ENCODE results near the gene TPD52L1.

Gene TPD52L1

DNA sequence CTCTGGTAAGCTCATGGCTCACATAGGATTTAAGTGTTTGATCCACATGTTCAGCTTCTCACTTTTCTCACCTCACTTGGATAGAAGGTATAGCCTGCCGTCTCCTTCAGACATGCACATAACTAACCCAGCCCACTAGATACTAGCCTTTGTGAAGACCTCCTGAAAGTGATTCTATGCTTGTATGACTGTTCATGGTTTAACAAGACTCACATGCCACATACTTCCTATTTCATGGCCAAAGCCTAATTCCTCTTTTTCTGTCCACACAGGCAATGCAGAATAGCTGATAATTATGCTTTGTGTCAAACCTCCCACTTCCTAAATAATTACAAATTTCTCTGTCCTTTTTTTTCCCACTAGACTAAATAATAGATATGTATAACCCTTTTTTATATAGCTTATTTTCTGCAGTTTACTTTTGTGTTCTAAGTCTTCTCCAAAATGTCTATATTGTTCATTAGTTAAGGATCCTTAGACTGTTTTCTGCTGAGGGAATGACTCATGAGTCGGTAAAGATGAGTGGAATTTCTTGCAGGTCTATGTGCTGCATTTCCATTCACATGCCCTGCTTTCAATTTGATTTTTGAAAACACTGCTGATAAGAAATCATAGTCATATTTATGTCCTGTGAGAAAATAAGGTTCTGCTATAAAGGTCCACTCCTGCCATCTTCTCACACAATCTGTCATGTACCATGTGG is 105.2 kb downstream of the TPD52L1 start:
- no peak for DNase-seq (ENCODE audit: low spot score)
- CTCF ChIA-PET = no interaction called here
- POLR2A ChIA-PET (ENCODE audit: low non-redundant PET) = no interaction called here

DNA sequence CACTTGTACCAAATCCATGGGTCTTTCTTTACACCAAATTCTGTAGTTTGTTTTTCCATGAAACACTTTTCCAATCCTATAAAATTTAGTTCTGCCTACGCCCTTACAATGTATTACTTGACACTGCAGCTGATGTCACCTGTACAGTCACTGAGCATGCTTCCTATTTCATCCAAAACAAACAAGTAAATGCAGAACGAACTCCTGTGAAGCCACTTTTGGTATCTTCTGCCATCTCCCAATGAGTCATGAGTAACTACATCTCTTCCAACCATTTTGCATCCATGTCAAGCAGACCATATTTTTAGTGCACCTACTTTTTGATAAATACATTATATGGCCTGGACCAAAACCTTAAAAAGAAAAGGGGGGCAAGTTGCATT is 105.8 kb downstream of the TPD52L1 start:
- CTCF ChIA-PET = no interaction called here
- DNase-seq (ENCODE audit: low spot score) = no peak
- no peak overlapping the region for H3K27ac ChIP-seq
- POLR2A ChIA-PET (ENCODE audit: low non-redundant PET) = no interaction called here
- TF ChIP-seq CTCF (conservative IDR thresholded peaks at IDR 0.05; ENCODE audit: low read depth) = no peak

More for the DNA sequence above, 105.2 kb downstream of the TPD52L1 start:
- TF ChIP-seq CTCF (conservative IDR thresholded peaks at IDR 0.05; ENCODE audit: low read depth) = no peak
- no peak overlapping the region for H3K27ac ChIP-seq

DNA sequence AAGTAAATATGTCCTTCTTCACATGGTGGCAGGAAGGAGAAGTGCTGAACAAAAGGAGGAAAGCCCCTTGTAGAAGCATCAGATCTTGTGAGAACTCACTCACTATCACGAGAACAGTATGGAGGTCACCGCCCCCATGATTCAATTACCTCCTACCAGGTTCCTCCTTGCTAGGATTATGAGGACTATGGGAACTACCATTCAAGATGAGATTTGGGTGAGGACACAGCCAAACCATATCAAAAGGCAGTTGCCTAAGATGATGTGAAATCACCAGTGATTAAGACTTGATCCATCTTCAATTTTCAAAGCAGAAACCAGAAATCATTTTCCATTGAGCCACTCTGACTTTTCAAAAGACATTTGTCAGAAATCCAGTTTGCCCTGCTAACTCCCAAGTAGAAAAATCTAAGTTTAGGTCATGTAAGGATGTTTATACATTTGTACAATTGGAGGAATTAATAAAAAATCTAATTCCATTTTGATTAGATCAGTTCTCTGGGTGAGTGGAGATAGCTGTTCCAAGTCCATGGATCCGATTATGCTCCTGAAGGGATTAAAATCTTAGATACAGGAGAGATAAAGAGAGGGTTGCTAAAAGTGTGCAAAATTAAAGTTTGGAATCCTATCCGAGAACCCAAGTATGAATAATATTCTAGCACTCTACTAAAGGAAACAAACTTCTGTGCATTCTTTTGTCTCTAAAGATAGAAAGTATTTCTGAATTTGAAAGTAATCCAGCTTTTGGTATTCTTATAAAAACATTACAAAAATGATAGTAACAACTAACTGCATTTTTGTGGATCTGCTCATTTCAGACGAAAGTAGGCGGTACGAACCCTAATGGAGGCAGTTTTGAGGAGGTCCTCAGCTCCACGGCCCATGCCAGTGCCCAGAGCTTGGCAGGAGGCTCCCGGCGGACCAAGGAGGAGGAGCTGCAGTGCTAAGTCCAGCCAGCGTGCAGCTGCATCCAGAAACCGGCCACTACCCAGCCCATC is 108.7 kb downstream of the TPD52L1 start:
- ChIA-PET CTCF (interaction anchor here (1.0 kb wide), 1 partner anchor 106 kb away, joined by 3 read pairs; no protein-coding TSS in a partner anchor), POLR2A (ENCODE audit: low non-redundant PET) (no interaction called here)
- no peak for TF ChIP-seq CTCF (conservative IDR thresholded peaks at IDR 0.05; ENCODE audit: low read depth)
- no peak for DNase-seq (ENCODE audit: low spot score)
- no peak overlapping the region for H3K27ac ChIP-seq

GRCh38 chr6:125264476-125264875 is 110.9 kb downstream of the TPD52L1 start:
- TF ChIP-seq CTCF (conservative IDR thresholded peaks at IDR 0.05; ENCODE audit: low read depth) = no peak
- DNase-seq (ENCODE audit: low spot score) = no peak
- CTCF ChIA-PET = interaction anchor here (0.5 to 0.8 kb wide), 2 partner anchors 111 to 725 kb away, joined by 3 to 5 read pairs; partner anchors contain the start of gene TPD52L1

DNA sequence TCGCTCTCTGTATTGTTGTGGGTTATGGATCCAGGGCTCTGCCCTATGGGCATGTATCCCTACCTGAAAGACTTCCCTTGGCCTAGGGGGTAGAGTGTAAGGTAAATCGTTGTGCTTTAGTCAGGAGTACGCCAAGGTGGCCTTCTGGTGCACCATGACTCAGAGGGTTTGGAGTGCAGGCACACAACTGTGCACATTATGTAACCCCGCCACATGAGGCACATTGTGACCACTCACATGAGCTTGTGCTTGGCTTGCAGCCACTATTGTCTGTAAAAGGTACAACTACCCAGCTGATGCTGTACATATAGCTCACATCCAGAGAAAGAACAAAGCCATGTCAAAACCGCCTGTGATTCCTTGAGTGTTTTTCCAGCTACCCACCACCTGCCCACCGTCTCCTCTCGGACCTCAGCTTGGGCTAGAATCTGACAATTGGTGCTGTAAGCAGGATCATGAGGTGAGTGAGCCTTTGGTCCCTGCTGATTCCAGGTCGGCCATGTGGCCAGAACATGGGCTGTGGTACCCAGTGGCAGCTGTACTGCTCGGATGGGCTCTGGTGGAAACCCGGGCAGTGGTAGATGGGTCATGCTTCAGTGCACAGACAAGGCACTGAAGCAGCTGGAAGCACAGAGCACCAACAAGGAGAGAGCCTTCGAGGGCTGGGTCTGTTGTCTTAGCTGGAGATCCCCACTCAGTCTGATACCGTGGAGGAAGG is 114.4 kb downstream of the TPD52L1 start:
- POLR2A ChIA-PET (ENCODE audit: low non-redundant PET) = no interaction called here
- no peak overlapping the region for H3K27ac ChIP-seq
- CTCF ChIA-PET = interaction anchor here (0.9 kb wide), 1 partner anchor 23 kb away, joined by 3 read pairs; no protein-coding TSS in a partner anchor
- DNase-seq (ENCODE audit: low spot score) = no peak
- TF ChIP-seq CTCF (conservative IDR thresholded peaks at IDR 0.05; ENCODE audit: low read depth) = no peak

More at GRCh38 chr6:125264476-125264875, 110.9 kb downstream of the TPD52L1 start:
- no peak overlapping the region for H3K27ac ChIP-seq
- POLR2A ChIA-PET (ENCODE audit: low non-redundant PET) = no interaction called here

DNA sequence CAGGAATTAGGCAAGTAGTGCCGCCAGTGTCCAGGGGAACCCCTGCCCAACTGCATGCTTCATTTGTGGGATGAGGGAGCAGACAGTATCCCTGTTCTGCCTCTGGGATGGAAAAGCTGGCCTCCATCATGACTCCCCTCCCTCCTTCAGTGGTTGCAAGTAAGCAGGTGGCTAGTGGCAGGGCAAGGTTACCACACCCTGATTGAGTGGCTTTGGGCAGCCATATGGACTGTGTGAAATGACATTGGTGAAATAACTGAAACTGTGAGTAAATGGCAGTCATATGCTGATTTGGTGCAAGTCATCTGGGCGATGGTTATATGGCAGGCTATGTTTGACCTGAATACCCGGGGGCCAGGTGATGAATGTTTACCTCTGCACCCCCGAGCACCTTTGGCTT is 115.2 kb downstream of the TPD52L1 start:
- ChIA-PET POLR2A (ENCODE audit: low non-redundant PET) (no interaction called here), CTCF (interaction anchor here (0.9 kb wide), 1 partner anchor 24 kb away, joined by 3 read pairs; no protein-coding TSS in a partner anchor)

More for the DNA sequence above, 115.2 kb downstream of the TPD52L1 start:
- TF ChIP-seq CTCF (conservative IDR thresholded peaks at IDR 0.05; ENCODE audit: low read depth) = no peak
- no peak overlapping the region for H3K27ac ChIP-seq
- DNase-seq (ENCODE audit: low spot score) = no peak

Data from RWPE1 (cell line).